ENCODE data around the gene SRPK2. TPM values are rescaled to one million over a fixed set of nuclear protein-coding genes. Genes with fewer than 3 reads are reported as not detected.

Gene SRPK2
- total and polyA plus RNA-seq, 4 donors = 7.8 to 19.7 (median 16.7) TPM

DNA sequence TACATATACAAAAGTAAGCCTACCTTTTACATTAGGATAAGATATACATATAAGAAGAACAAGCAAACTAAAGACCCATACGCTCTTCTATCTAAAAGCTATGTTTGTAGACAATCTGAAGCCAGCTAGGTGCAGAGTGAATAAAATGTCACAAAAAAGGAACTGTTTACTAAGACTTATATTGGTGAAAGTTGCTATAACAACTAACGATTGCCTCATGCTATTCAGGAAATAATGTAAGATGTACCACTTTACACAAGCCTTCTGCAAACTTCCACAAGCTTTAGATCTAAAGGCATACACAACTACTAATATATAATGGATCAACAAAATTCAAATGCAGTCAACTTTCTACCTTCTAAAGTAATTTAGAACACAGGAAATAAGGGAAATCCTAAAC lies 175.1 kb downstream of the SRPK2 start:
- no peaks in the 10 kb centered on the region for H3K27me3 ChIP-seq (ENCODE audit: control insufficient read depth in 4 of 4, insufficient read depth in 4 of 4, low read length in 3 of 4)
- no peak overlapping the region for H3K27ac ChIP-seq (ENCODE audit: low read depth in 1 of 2, low read length in 2 of 2)
- 78% methylated on average over 2 of the region's 2 CpGs for WGBS
- no peak for TF ChIP-seq FOXA2 (IDR thresholded peaks at IDR 0.05)
- TF ChIP-seq EGR1 (IDR thresholded peaks at IDR 0.05; ENCODE audit: low read depth in 2 of 2) = no peak
- TF ChIP-seq, protein P1, sequence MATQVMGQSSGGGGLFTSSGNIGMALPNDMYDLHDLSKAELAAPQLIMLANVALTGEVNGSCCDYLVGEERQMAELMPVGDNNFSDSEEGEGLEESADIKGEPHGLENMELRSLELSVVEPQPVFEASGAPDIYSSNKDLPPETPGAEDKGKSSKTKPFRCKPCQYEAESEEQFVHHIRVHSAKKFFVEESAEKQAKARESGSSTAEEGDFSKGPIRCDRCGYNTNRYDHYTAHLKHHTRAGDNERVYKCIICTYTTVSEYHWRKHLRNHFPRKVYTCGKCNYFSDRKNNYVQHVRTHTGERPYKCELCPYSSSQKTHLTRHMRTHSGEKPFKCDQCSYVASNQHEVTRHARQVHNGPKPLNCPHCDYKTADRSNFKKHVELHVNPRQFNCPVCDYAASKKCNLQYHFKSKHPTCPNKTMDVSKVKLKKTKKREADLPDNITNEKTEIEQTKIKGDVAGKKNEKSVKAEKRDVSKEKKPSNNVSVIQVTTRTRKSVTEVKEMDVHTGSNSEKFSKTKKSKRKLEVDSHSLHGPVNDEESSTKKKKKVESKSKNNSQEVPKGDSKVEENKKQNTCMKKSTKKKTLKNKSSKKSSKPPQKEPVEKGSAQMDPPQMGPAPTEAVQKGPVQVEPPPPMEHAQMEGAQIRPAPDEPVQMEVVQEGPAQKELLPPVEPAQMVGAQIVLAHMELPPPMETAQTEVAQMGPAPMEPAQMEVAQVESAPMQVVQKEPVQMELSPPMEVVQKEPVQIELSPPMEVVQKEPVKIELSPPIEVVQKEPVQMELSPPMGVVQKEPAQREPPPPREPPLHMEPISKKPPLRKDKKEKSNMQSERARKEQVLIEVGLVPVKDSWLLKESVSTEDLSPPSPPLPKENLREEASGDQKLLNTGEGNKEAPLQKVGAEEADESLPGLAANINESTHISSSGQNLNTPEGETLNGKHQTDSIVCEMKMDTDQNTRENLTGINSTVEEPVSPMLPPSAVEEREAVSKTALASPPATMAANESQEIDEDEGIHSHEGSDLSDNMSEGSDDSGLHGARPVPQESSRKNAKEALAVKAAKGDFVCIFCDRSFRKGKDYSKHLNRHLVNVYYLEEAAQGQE (IDR thresholded peaks at IDR 0.05) = no peak
- peaks cover 0 to 7% (median 4%) of the 10 kb centered on the region in 4 donors for H3K4me1 ChIP-seq (ENCODE audit: control insufficient read depth in 4 of 4, insufficient read depth in 4 of 4, low read length in 3 of 4)
- H3K36me3 ChIP-seq (ENCODE audit: control insufficient read depth in 4 of 4, insufficient read depth in 3 of 4, low read depth in 1 of 4, low read length in 3 of 4) = no peaks in the 10 kb centered on the region
- H3K9ac ChIP-seq (ENCODE audit: low read depth in 1 of 2, low read length in 2 of 2) = no peak overlapping the region
- no peaks in the 10 kb centered on the region for H3K9me3 ChIP-seq (ENCODE audit: control insufficient read depth in 4 of 4, low read length in 3 of 4)
- DNase-seq (ENCODE audit: low spot score) = no peak
- no peak overlapping the region for H3K4me3 ChIP-seq (ENCODE audit: low read depth in 1 of 3, low read length in 3 of 3)

DNA sequence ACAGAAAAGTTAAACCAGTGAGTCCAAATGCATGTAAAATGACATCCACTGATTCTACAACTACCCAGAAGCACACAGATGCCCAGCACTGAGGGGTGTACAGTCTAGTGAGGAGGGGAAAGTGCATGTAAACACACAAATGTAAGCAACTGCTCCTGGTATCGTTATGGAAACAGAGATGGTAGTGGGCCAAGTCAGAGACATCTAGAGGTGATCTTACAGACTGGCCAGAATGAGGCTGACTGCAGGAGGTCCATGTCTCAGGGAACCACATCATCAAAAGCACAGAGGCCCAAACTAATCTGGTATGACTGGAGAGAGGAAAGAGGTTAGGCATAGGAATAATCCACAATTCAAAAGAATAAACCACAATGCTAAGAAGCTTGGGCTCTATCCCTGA lies 176.5 kb downstream of the SRPK2 start:
- TF ChIP-seq NR2F2 (IDR thresholded peaks at IDR 0.05) (no peak), HNF4A (conservative IDR thresholded peaks at IDR 0.05) (no peak), FOXA2 (IDR thresholded peaks at IDR 0.05) (no peak), TAF1 (conservative IDR thresholded peaks at IDR 0.05) (no peak), EGR1 (IDR thresholded peaks at IDR 0.05; ENCODE audit: low read depth in 2 of 2) (no peak)
- TF ChIP-seq, protein P2, sequence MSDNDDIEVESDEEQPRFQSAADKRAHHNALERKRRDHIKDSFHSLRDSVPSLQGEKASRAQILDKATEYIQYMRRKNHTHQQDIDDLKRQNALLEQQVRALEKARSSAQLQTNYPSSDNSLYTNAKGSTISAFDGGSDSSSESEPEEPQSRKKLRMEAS (IDR thresholded peaks at IDR 0.05) = no peak
- TF ChIP-seq, protein P3, sequence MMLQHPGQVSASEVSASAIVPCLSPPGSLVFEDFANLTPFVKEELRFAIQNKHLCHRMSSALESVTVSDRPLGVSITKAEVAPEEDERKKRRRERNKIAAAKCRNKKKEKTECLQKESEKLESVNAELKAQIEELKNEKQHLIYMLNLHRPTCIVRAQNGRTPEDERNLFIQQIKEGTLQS (IDR thresholded peaks at IDR 0.05) = no peak
- Histone ChIP-seq H3K9me3 (ENCODE audit: control insufficient read depth in 4 of 4, low read length in 3 of 4) (no peaks in the 10 kb centered on the region), H3K4me3 (ENCODE audit: low read depth in 1 of 3, low read length in 3 of 3) (no peak overlapping the region), H3K27me3 (ENCODE audit: control insufficient read depth in 4 of 4, insufficient read depth in 4 of 4, low read length in 3 of 4) (no peaks in the 10 kb centered on the region), H3K36me3 (ENCODE audit: control insufficient read depth in 4 of 4, insufficient read depth in 3 of 4, low read depth in 1 of 4, low read length in 3 of 4) (no peaks in the 10 kb centered on the region), H3K4me1 (ENCODE audit: control insufficient read depth in 4 of 4, insufficient read depth in 4 of 4, low read length in 3 of 4) (peaks cover 0 to 7% (median 4%) of the 10 kb centered on the region in 4 donors), H3K27ac (ENCODE audit: low read depth in 1 of 2, low read length in 2 of 2) (no peak overlapping the region), H3K9ac (ENCODE audit: low read depth in 1 of 2, low read length in 2 of 2) (no peak overlapping the region)
- DNase-seq (ENCODE audit: low spot score) = no peak
- 33% methylated on average over 1 of the region's 1 CpG for WGBS

DNA sequence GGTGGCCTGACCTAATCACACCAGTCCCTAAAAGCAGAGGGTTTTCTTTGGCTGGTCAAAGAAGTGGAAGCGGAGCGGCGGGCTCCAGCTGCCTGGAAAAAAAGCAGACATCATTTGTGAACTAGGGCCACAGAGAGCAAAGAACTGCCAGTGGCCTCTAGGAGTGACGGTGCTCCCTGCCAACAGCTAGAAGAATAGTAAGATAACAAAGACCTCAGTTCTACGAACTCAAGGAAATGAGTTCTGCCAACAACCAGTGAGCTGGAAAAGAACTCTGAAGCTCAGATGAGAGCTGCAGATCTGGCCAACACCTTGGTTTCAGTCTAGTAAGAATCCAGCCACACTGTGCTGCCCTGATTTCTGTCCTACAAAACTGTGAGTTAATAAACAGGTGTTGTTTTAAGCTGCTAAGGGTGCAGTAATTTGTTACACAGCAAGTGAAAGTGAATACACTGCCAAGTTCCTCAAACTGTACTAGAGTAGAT lies 178.0 kb downstream of the SRPK2 start:
- no peak overlapping the region for H3K27ac ChIP-seq (ENCODE audit: low read depth in 1 of 2, low read length in 2 of 2)
- H3K9me3 ChIP-seq (ENCODE audit: control insufficient read depth in 4 of 4, low read length in 3 of 4) = no peaks in the 10 kb centered on the region
- no peak overlapping the region for H3K4me3 ChIP-seq (ENCODE audit: low read depth in 1 of 3, low read length in 3 of 3)
- TF ChIP-seq SP1 (IDR thresholded peaks at IDR 0.05) (no peak), YY1 (IDR thresholded peaks at IDR 0.05) (no peak), NR2F2 (IDR thresholded peaks at IDR 0.05) (peak; percentile 62)
- TF ChIP-seq, protein P2 (IDR thresholded peaks at IDR 0.05) = no peak
- TF ChIP-seq, protein P4, sequence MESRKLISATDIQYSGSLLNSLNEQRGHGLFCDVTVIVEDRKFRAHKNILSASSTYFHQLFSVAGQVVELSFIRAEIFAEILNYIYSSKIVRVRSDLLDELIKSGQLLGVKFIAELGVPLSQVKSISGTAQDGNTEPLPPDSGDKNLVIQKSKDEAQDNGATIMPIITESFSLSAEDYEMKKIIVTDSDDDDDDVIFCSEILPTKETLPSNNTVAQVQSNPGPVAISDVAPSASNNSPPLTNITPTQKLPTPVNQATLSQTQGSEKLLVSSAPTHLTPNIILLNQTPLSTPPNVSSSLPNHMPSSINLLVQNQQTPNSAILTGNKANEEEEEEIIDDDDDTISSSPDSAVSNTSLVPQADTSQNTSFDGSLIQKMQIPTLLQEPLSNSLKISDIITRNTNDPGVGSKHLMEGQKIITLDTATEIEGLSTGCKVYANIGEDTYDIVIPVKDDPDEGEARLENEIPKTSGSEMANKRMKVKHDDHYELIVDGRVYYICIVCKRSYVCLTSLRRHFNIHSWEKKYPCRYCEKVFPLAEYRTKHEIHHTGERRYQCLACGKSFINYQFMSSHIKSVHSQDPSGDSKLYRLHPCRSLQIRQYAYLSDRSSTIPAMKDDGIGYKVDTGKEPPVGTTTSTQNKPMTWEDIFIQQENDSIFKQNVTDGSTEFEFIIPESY (IDR thresholded peaks at IDR 0.05) = no peak
- H3K27me3 ChIP-seq (ENCODE audit: control insufficient read depth in 4 of 4, insufficient read depth in 4 of 4, low read length in 3 of 4) = no peaks in the 10 kb centered on the region
- no peak for DNase-seq (ENCODE audit: low spot score)
- no peak overlapping the region for H3K9ac ChIP-seq (ENCODE audit: low read depth in 1 of 2, low read length in 2 of 2)
- H3K4me1 ChIP-seq (ENCODE audit: control insufficient read depth in 4 of 4, insufficient read depth in 4 of 4, low read length in 3 of 4) = peaks cover 0 to 7% (median 4%) of the 10 kb centered on the region in 4 donors
- no peaks in the 10 kb centered on the region for H3K36me3 ChIP-seq (ENCODE audit: control insufficient read depth in 4 of 4, insufficient read depth in 3 of 4, low read depth in 1 of 4, low read length in 3 of 4)
- 69% methylated on average over 5 of the region's 5 CpGs for WGBS
